Activated CD8-positive, alpha-beta T cell treated with anti-CD3 and anti-CD28 coated beads for 36 hours (primary cell): ENCODE data around the gene FAM25G. TPM values are rescaled to one million over a fixed set of nuclear protein-coding genes. Genes with fewer than 3 reads are reported as not detected.

Experiments used
- ATAC-seq: fragments of 200-7000 bp; cut with Tn5 transposase; one replicate; pipeline ENCODE4 v1.10.0; 2021; ENCODE audit warnings: mild to moderate bottlenecking, moderate library complexity
- CTCF ChIA-PET: fragments of 350-600 bp; sonication (Branson Sonifier 250); formaldehyde crosslinking; loops from one replicate; lab custom pipeline; 2021; ENCODE audit warnings: antibody characterized with exemption; lab: Charles Lee
- POLR2A ChIA-PET: fragments of 350-600 bp; sonication (Branson Sonifier 250); formaldehyde crosslinking; loops from one replicate; lab custom pipeline; 2021; ENCODE audit warnings: antibody characterized with exemption; lab: Charles Lee
- DNase-seq: peaks from one replicate; pipeline ENCODE4 v3.0.0-alpha.2; 2020
- H3K27ac Mint-ChIP-seq: one replicate; pipeline ENCODE4 v1.8.0; 2021; ENCODE audit warnings: mild to moderate bottlenecking, mixed read lengths
- H3K27me3 Mint-ChIP-seq: one replicate; pipeline ENCODE4 v1.8.0; 2021; ENCODE audit warnings: mixed read lengths
- H3K36me3 Mint-ChIP-seq: one replicate; pipeline ENCODE4 v1.8.0; 2021; ENCODE audit warnings: low read depth, mixed read lengths
- H3K4me1 Mint-ChIP-seq: one replicate; pipeline ENCODE4 v1.8.0; 2021; ENCODE audit warnings: low read depth, mixed read lengths
- H3K4me3 Mint-ChIP-seq: one replicate; pipeline ENCODE4 v1.8.0; 2021; ENCODE audit warnings: mild to moderate bottlenecking, moderate library complexity, mixed read lengths
- H3K9me3 Mint-ChIP-seq: one replicate; pipeline ENCODE4 v1.8.0; 2021; ENCODE audit warnings: mixed read lengths
- intact Hi-C: fragments of 100-400 bp; cut with micrococcal nuclease; formaldehyde crosslinking; loops from one replicate; pipeline ENCODE4 v1.10.0; 2022
- total RNA-seq, 2 experiments: library from RNA; stranded (reverse); gene quantifications; one replicate each; pipeline ENCODE4 v1.2.3, GENCODE V29; 2021
- TF ChIP-seq, protein P1 (sequence below): fragments of 200-600 bp; IDR thresholded peaks from one replicate; pipeline ENCODE4 v1.8.0; 2022; ENCODE audit warnings: antibody characterized with exemption, mild to moderate bottlenecking

FAM25G gene
- total RNA-seq, 2 experiments from 2014 or later = not detected

DNA sequence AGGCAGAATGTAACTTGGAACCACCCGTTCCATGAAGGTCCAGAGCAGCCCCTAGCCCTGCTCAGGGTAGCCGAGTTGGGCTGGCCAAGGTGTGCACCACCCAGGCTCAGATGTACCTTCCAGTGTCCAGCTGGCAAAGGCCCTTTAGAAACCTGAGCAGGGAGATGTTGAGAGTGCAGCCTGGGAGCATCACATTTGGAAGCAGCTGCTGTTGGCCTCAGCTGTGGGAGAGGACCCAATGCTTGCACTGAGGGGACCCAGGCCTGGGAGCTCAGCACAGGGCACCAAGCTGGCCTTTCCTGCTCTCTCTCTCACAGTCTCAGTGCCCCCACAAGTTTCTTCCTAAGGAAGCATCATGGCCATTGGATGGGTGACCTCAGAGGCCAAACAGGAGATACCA lies 41.1 kb downstream of the FAM25G start:
- no peak overlapping the region for H3K4me3 Mint-ChIP-seq
- intact Hi-C loops = no loop called here
- DNase-seq = no peak
- H3K27me3 Mint-ChIP-seq = peaks cover 11% of the 10 kb centered on the region
- H3K4me1 Mint-ChIP-seq = peaks cover 18% of the 10 kb centered on the region
- peaks cover 11% of the 10 kb centered on the region for H3K9me3 Mint-ChIP-seq
- H3K36me3 Mint-ChIP-seq = no peaks in the 10 kb centered on the region
- TF ChIP-seq, protein P1, sequence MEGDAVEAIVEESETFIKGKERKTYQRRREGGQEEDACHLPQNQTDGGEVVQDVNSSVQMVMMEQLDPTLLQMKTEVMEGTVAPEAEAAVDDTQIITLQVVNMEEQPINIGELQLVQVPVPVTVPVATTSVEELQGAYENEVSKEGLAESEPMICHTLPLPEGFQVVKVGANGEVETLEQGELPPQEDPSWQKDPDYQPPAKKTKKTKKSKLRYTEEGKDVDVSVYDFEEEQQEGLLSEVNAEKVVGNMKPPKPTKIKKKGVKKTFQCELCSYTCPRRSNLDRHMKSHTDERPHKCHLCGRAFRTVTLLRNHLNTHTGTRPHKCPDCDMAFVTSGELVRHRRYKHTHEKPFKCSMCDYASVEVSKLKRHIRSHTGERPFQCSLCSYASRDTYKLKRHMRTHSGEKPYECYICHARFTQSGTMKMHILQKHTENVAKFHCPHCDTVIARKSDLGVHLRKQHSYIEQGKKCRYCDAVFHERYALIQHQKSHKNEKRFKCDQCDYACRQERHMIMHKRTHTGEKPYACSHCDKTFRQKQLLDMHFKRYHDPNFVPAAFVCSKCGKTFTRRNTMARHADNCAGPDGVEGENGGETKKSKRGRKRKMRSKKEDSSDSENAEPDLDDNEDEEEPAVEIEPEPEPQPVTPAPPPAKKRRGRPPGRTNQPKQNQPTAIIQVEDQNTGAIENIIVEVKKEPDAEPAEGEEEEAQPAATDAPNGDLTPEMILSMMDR = no peak
- POLR2A ChIA-PET = no interaction called here
- CTCF ChIA-PET = no interaction called here
- H3K27ac Mint-ChIP-seq = no peak overlapping the region
- no peak for ATAC-seq

DNA sequence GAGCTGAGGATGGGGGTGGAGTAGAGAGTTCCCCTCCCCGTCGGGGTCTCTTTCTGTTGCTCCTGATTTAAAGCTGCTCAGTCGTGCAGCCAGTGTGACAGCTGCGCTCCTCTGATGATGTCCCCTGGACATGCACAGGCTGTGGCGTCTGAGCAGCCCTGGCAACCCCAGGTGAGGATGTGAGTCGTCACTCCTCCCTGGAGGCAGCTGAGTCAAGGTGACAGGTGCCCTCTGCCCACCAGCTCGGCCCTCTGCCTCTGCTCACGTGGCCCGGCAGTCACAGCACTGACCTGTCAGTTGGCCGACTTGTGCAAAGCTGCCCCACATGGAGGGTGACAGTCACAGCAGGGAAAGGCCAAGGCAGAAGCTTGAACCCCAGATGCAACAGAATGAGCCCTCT lies 41.5 kb downstream of the FAM25G start:
- DNase-seq (no peak), ATAC-seq (no peak)
- peaks cover 16% of the 10 kb centered on the region for H3K9me3 Mint-ChIP-seq
- peaks cover 11% of the 10 kb centered on the region for H3K27me3 Mint-ChIP-seq
- no peak overlapping the region for H3K27ac Mint-ChIP-seq
- TF ChIP-seq, protein P1 = no peak
- peaks cover 3% of the 10 kb centered on the region for H3K36me3 Mint-ChIP-seq
- POLR2A ChIA-PET = no interaction called here
- CTCF ChIA-PET = interaction anchor here (1.4 kb wide), 1 partner anchor 88 kb away, joined by 3 read pairs; no protein-coding TSS in a partner anchor
- no peak overlapping the region for H3K4me3 Mint-ChIP-seq
- intact Hi-C loops = no loop called here
- peaks cover 18% of the 10 kb centered on the region for H3K4me1 Mint-ChIP-seq

DNA sequence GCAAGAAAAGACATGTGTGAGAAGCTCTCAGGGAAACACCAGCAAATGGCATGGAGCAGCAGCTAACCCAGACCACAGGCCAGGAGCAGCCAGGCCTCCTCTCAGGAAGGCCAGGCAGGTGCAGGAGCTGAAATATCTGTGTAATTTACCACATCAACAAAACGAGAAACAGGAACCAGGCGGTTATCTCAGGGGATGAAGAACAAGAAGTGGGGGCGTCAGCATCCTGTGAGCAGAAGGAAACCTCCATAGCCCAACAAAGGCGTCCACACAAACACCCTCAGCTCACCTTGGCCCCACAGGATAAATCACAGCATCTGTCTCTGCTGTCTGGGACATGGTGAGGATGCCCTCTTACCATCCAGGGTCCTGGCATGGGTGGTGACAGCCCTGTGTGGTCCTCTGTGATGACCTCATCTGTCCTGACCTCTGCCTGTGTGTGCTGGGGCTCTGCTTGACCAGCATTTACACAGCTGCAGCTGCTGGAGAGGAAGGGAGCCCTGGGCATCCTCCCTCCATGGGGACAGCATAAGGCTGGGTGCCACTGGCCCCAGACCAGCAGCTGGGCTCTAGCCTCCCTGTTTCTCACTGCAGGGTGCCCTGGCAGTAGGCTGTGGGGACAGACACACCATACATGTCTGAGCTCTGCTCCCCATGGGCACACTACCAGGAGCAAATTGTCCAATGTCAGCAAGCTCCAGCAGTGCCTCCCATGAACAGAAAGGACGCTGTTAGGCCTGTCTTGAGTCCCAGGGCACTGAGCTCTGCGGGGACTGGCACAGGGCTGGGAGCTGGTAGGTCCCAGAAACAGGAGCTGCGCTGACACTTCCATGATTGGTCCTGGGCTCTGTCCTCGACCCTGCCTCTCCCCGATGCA lies 42.2 kb downstream of the FAM25G start:
- intact Hi-C loops = no loop called here
- Mint-ChIP-seq H3K4me3 (no peak overlapping the region), H3K27ac (no peak overlapping the region), H3K4me1 (peaks cover 18% of the 10 kb centered on the region), H3K36me3 (peaks cover 3% of the 10 kb centered on the region), H3K9me3 (peaks cover 16% of the 10 kb centered on the region), H3K27me3 (peaks cover 6% of the 10 kb centered on the region)
- ChIA-PET POLR2A (interaction anchor here (0.6 kb wide), 1 partner anchor 63 kb away, joined by 3 read pairs; no protein-coding TSS in a partner anchor), CTCF (interaction anchor here (1.4 kb wide), 1 partner anchor 87 kb away, joined by 3 read pairs; no protein-coding TSS in a partner anchor)
- ATAC-seq (peak; percentile 55), DNase-seq (peak; percentile 37)
- TF ChIP-seq, protein P1 = no peak

DNA sequence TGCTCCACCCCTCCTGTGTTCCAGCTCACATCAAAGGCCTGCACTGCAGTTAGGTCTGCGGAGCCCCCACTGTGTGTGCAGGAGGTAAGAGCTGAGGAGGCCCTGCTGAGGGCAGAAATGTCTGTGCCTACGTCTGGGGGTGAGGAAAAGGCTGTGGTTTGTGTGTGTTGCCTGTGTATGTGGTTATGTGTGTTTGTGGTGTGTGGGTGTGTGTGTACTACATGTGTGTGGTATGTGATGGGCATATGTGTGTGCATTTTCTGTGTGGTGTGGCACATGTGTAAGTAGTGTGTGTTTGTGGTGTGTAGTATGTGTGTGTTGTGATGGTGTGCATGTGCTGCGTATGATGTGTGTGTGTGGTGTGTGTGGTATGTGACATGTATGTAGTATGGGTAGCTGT lies 43.8 kb downstream of the FAM25G start:
- Mint-ChIP-seq H3K4me1 (peaks cover 18% of the 10 kb centered on the region), H3K9me3 (peaks cover 18% of the 10 kb centered on the region), H3K27ac (no peak overlapping the region), H3K36me3 (peaks cover 3% of the 10 kb centered on the region), H3K27me3 (peaks cover 3% of the 10 kb centered on the region), H3K4me3 (no peak overlapping the region)
- intact Hi-C loops = no loop called here
- TF ChIP-seq, protein P1 = no peak
- CTCF ChIA-PET = no interaction called here
- POLR2A ChIA-PET = no interaction called here
- ATAC-seq (no peak), DNase-seq (no peak)

DNA sequence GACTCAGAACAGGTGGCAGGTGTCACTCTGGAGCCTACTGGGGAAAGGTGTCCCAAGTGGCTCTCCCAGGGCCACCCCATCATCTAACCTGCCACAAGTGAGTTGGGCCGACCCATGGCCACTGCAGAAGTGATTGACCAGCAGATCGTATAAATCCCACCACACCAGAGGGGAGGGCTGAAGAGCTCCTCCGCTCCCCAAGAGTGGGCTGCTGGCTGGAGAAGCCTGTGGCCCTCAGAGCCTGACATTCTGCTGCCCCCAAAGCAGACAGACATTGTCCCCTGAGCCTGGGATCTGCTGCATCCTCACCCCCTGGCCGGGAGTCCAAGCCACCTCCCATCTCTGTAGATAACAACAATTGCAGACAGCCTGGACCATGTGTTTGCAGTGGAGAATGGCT lies 44.3 kb downstream of the FAM25G start:
- intact Hi-C loops = no loop called here
- POLR2A ChIA-PET = no interaction called here
- Mint-ChIP-seq H3K9me3 (peaks cover 18% of the 10 kb centered on the region), H3K4me1 (peaks cover 18% of the 10 kb centered on the region), H3K36me3 (peaks cover 3% of the 10 kb centered on the region), H3K27ac (no peak overlapping the region), H3K4me3 (no peak overlapping the region), H3K27me3 (peaks cover 4% of the 10 kb centered on the region)
- ATAC-seq (no peak), DNase-seq (no peak)
- TF ChIP-seq, protein P1 = no peak
- CTCF ChIA-PET = no interaction called here
